Mesothelial cell of epicardium (in vitro differentiated cells): ENCODE measurements around the gene STMN1. TPM values are rescaled to one million over a fixed set of nuclear protein-coding genes. Genes with fewer than 3 reads are reported as not detected.

Experiments
- DNase-seq, 2 experiments: peaks; one replicate each; pipeline ENCODE4 v3.0.0; 2021; ENCODE audit warnings: low spot score in 2 of 2; ENCODE audit not compliant: unreplicated experiment in 2 of 2
- H3K27ac Mint-ChIP-seq: 2 replicates; pipeline ENCODE4 v1.8.0; 2021; ENCODE audit warnings: mixed read lengths
- H3K27me3 Mint-ChIP-seq: 2 replicates; pipeline ENCODE4 v1.8.0; 2021; ENCODE audit warnings: low read depth, mixed read lengths
- H3K36me3 Mint-ChIP-seq: 2 replicates; pipeline ENCODE4 v1.8.0; 2021; ENCODE audit warnings: mixed read lengths
- H3K4me1 Mint-ChIP-seq: 2 replicates; pipeline ENCODE4 v1.8.0; 2021; ENCODE audit warnings: mixed read lengths
- H3K4me3 Mint-ChIP-seq: 2 replicates; pipeline ENCODE4 v1.8.0; 2021; ENCODE audit warnings: mild to moderate bottlenecking, moderate library complexity, mixed read lengths
- H3K9me3 Mint-ChIP-seq: 2 replicates; pipeline ENCODE4 v1.8.0; 2021; ENCODE audit warnings: mixed read lengths
- CTCF ChIP-seq: fragments of 200-600 bp; sonication (generic); IDR thresholded peaks from one replicate; pipeline ENCODE4 v1.5.0; 2021; ENCODE audit warnings: antibody characterized with exemption; ENCODE audit not compliant: unreplicated experiment
- total RNA-seq: library from RNA; stranded (reverse); gene quantifications from 3 replicates; pipeline ENCODE4 v1.2.1, GENCODE V29; 2021

STMN1 gene
- total RNA-seq, 1 donor from 2014 or later, result 472 TPM

- Mint-ChIP-seq H3K27me3 (no peaks in the 10 kb centered on the region), H3K4me1 (peaks cover 33% of the 10 kb centered on the region), H3K4me3 (no peak overlapping the region), H3K27ac (no peak overlapping the region), H3K9me3 (no peaks in the 10 kb centered on the region), H3K36me3 (no peaks in the 10 kb centered on the region)
- TF ChIP-seq CTCF, result no peak
- no peak for DNase-seq
Measured at GRCh38 chr1:25932321-25932720, 26.1 kb upstream of the STMN1 start.

DNA sequence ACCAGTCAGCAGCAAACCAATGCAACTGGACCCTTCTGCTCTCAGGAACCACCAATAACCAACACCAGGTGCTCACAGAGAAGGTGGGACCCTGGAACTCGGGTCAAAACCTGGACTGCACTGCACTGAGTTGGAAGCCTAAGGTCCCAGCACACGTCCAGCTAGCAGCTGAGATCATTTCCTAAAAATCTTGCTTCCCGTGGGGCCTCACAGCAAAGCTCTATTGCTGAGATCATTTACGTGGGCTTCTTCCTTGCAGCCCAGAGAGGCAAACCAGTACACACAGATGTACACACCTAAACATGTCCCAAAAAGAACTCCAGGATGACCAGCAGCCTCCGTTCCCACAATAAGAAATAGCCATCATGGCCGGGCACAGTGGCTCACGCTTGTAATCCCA lies 22.8 kb upstream of the STMN1 start:
- Mint-ChIP-seq H3K27me3 (no peaks in the 10 kb centered on the region), H3K36me3 (no peaks in the 10 kb centered on the region), H3K9me3 (no peaks in the 10 kb centered on the region), H3K27ac (no peak overlapping the region), H3K4me3 (no peak overlapping the region), H3K4me1 (peaks cover 35% of the 10 kb centered on the region)
- no peak for TF ChIP-seq CTCF
- DNase-seq, result no peak

GRCh38 chr1:25927521-25928265 lies 21.5 kb upstream of the STMN1 start:
- no peak overlapping the region for H3K27ac Mint-ChIP-seq
- H3K27me3 Mint-ChIP-seq, result no peaks in the 10 kb centered on the region
- no peak for TF ChIP-seq CTCF
- no peak overlapping the region for H3K4me3 Mint-ChIP-seq
- no peaks in the 10 kb centered on the region for H3K9me3 Mint-ChIP-seq
- no peaks in the 10 kb centered on the region for H3K36me3 Mint-ChIP-seq
- DNase-seq, result no peak
- peaks cover 33% of the 10 kb centered on the region for H3K4me1 Mint-ChIP-seq

- TF ChIP-seq CTCF, result no peak
- Mint-ChIP-seq H3K9me3 (no peaks in the 10 kb centered on the region), H3K4me3 (no peak overlapping the region), H3K27me3 (no peaks in the 10 kb centered on the region), H3K4me1 (peaks cover 31% of the 10 kb centered on the region), H3K27ac (no peak overlapping the region), H3K36me3 (no peaks in the 10 kb centered on the region)
- no peak for DNase-seq
Measured at GRCh38 chr1:25926731-25927496, 20.7 kb upstream of the STMN1 start.

DNA sequence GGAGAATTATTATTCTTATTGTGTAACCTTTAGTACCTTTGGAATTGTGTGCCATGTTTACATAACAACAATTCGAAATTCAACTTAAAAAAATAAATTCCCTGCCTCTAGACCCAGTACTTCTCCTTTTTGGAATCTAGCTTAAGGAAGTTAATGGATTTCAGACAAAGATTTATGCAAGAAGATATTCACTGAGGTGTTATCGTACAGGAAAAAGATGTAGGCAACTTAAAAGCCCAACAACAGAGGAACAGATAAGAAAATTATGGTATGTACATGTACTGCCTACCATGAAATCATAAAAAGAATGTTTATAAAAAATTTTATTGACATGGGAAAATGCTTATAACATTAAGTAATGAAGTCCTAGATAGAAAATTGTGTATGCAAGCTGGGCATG lies 18.2 kb upstream of the STMN1 start:
- H3K9me3 Mint-ChIP-seq, result no peaks in the 10 kb centered on the region
- no peaks in the 10 kb centered on the region for H3K36me3 Mint-ChIP-seq
- DNase-seq, result no peak
- peaks cover 33% of the 10 kb centered on the region for H3K4me1 Mint-ChIP-seq
- no peak for TF ChIP-seq CTCF
- H3K4me3 Mint-ChIP-seq, result no peak overlapping the region
- peaks cover 2% of the 10 kb centered on the region for H3K27me3 Mint-ChIP-seq
- H3K27ac Mint-ChIP-seq, result peak overlapping the region; percentile 79
